Activated naive CD8-positive, alpha-beta T cell treated with anti-CD3 and anti-CD28 coated beads for 36 hours (primary cell): ENCODE measurements around the gene SRR. TPM values are rescaled to one million over a fixed set of nuclear protein-coding genes. Genes with fewer than 3 reads are reported as not detected.

Source experiments
- DNase-seq: peaks from one replicate; pipeline ENCODE4 v3.0.0; 2021
- H3K27ac Mint-ChIP-seq: one replicate; pipeline ENCODE4 v1.8.0; 2022; ENCODE audit warnings: mild to moderate bottlenecking, moderate library complexity, mixed read lengths
- H3K27me3 Mint-ChIP-seq: one replicate; pipeline ENCODE4 v1.8.0; 2022; ENCODE audit warnings: mild to moderate bottlenecking, mixed read lengths
- H3K36me3 Mint-ChIP-seq: one replicate; pipeline ENCODE4 v1.8.0; 2021; ENCODE audit warnings: mild to moderate bottlenecking, mixed read lengths
- H3K4me1 Mint-ChIP-seq: one replicate; pipeline ENCODE4 v1.8.0; 2021; ENCODE audit warnings: mixed read lengths
- H3K4me3 Mint-ChIP-seq: one replicate; pipeline ENCODE4 v1.8.0; 2022; ENCODE audit warnings: mild to moderate bottlenecking, moderate library complexity, mixed read lengths
- H3K9me3 Mint-ChIP-seq: one replicate; pipeline ENCODE4 v1.8.0; 2022; ENCODE audit warnings: mixed read lengths
- total RNA-seq, 2 experiments: library from RNA; stranded (reverse); gene quantifications; one replicate each; pipeline ENCODE4 v1.2.3, GENCODE V29; 2021

Gene SRR
- total RNA-seq, 2 experiments from 2014 or later, result 10.9 to 13.1 TPM

DNA sequence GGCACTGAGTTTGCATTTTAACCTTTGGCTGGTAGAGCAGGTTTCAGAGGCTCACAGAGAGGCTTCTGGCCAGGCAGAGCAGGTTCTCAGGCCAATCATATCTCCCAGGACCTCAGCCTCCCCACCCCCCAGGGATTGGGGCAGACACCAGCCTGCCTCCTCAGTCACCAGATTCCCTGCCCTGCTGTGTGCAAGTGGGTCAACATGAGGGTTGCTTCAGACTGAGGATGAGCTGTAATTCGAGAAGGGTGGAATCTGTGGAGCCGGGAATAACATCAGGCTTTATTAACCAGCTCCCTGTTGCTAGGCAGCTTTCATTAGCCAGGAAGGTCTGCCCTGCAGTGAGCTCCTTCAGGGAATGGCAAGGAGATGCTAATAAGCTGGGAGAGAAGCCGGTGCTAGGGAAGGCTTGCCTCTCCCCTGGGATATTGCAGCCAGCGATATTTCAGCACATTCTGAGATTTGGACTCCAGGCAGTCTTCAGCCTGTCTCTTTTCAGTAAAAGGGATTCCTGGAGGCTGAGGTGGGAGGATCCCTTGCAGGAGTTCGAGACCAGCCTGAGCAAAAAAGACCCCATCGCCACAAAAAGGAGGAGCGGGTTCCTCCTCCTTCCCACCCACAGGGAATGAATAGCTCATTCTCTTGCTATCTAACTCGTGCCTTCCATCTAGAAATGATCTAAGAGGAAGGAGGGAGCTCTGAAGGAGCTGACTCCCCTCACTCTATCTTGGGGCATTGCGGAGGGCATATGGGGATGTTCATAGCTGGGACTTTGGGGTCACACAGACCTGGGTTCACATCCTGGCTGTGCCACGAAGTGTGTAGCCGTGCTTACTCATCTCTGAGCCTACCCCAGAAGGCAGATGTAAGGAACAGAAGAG is 44.3 kb downstream of the SRR start:
- DNase-seq, result no peak
- Mint-ChIP-seq H3K36me3 (peaks cover 4% of the 10 kb centered on the region), H3K27me3 (no peaks in the 10 kb centered on the region), H3K9me3 (no peaks in the 10 kb centered on the region), H3K4me1 (peaks cover 16% of the 10 kb centered on the region), H3K27ac (no peak overlapping the region), H3K4me3 (no peak overlapping the region)

DNA sequence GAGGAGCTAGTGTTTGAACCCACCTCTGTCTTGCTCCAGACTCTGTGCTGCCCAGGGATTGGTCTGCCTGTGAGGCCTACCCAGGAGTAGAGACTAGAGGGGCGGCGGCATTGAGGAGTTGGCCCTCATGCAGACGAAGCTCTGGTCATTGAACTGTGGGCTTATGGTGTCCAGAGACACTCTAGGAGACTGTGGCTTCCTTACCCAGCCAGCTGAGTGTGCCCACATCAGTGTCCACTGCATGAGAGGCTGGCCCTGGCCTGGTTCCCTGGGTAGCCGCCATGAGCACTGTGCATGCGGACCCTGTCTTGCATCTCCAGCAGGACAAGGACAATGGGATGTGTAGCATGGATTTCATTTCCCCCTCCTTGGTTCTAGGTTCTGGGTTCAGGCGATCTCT is 47.5 kb downstream of the SRR start:
- no peaks in the 10 kb centered on the region for H3K27me3 Mint-ChIP-seq
- no peaks in the 10 kb centered on the region for H3K36me3 Mint-ChIP-seq
- no peak for DNase-seq
- H3K27ac Mint-ChIP-seq, result no peak overlapping the region
- H3K9me3 Mint-ChIP-seq, result no peaks in the 10 kb centered on the region
- H3K4me1 Mint-ChIP-seq, result peaks cover 18% of the 10 kb centered on the region
- no peak overlapping the region for H3K4me3 Mint-ChIP-seq

DNA sequence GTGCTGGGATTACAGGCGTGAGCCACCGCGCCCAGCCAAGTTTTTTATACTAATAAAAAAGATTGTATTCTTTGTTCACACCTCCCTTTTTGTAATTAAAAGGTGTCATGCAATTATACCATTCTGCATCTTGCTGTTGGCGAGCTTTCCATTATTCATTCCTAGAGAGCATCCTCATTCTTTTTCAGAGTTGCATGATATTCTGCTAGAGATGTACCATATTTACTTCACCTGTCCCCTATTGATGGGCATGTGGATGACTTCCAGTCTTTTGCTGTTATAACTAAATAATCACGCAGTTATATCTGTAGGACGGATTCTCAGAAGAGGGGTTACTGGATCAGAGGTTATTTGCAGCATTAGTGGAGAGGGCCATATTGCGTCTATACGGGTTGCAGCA is 50.6 kb downstream of the SRR start:
- Mint-ChIP-seq H3K27ac (no peak overlapping the region), H3K36me3 (peaks cover 3% of the 10 kb centered on the region), H3K4me3 (no peak overlapping the region), H3K27me3 (no peaks in the 10 kb centered on the region), H3K4me1 (peaks cover 18% of the 10 kb centered on the region), H3K9me3 (no peaks in the 10 kb centered on the region)
- no peak for DNase-seq

DNA sequence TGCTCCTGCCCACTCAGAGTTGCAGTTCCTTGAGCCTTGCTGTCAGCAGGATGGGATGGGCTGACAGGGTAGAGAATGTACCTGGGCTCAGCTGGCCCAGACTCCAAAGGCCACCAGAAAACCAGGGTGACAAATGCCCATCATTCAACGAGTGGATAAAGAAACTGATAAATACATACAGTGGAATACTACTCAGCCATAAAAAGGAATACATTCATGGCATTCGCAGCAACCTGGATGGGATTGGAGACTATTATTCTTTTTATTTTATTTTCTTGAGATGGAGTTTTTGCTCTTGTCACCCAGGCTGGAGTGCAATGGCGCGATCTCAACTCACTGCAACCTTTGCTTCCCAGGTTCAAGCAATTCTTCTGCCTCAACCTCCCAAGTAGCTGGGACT is 53.5 kb downstream of the SRR start:
- DNase-seq, result no peak

DNA sequence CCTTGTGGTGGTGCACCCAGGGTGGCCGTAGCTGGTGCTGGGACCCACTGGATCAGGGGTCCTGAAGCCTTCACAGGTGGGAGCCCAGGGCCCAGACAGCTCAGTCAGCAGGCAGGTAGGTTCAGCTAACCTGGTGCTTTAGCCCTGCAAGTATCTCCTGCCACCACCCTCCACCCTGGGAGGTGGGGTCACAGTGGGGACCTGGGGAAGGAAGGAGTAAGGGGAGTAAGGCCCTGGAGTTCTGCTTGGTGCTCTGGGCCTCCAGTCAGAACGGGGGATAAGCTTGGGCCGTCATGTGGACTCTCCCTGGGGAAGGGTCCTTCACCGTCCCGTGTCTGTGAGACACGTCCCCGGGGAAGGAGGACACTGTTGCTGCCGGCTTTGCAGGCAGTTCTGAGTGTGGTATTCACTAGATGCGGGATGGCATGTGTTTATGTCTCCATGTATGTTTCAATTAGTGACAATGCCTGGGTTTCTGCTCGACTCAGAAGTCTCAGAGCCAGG is 54.2 kb downstream of the SRR start:
- DNase-seq, result no peak
- no peaks in the 10 kb centered on the region for H3K27me3 Mint-ChIP-seq
- H3K36me3 Mint-ChIP-seq, result peaks cover 6% of the 10 kb centered on the region
- H3K27ac Mint-ChIP-seq, result no peak overlapping the region
- H3K4me3 Mint-ChIP-seq, result no peak overlapping the region
- peaks cover 16% of the 10 kb centered on the region for H3K4me1 Mint-ChIP-seq
- no peaks in the 10 kb centered on the region for H3K9me3 Mint-ChIP-seq

More for the DNA sequence above, 53.5 kb downstream of the SRR start:
- no peak overlapping the region for H3K4me3 Mint-ChIP-seq
- no peak overlapping the region for H3K27ac Mint-ChIP-seq
- H3K36me3 Mint-ChIP-seq, result peaks cover 3% of the 10 kb centered on the region
- peaks cover 18% of the 10 kb centered on the region for H3K4me1 Mint-ChIP-seq
- H3K27me3 Mint-ChIP-seq, result no peaks in the 10 kb centered on the region
- H3K9me3 Mint-ChIP-seq, result no peaks in the 10 kb centered on the region

DNA sequence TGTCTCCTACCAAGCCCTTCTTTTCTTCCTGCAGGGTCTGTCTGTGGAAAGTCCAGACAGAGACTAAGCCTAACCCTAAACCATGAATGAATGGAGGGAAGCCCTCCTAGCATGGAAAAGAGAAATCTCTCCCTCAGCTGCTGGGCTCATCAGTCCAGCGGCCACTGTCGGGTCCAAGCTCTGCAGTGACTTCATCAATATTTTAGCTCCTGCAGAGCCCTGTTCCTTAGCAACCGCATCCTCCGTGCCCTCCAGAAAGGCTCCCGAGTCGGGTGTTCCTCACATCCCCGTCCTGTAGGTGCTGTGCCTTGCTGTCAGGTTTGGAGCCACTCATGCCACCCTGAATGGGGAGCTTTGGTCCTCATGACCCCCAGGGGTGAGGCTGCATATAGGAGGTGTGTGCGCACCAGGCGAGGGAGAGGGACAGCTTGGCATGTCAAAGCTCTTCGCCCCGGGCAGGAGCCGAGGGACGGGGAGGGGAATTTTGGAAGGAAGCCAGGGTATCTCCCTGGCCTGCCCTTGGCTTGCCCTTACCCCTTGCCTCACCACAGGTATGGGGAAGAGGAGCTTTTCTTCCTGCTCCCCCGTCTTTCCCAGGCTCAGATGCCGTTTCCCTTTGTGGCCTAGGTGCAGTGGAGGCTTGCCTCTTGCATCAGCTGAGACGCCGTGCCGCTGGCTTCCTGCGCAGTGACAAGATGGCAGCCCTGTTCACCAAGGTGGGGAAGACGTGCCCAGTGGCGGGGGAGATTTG is 57.4 kb downstream of the SRR start:
- Mint-ChIP-seq H3K9me3 (no peaks in the 10 kb centered on the region), H3K27ac (no peak overlapping the region), H3K4me1 (no peaks in the 10 kb centered on the region), H3K36me3 (peaks cover 6% of the 10 kb centered on the region), H3K27me3 (no peaks in the 10 kb centered on the region), H3K4me3 (no peak overlapping the region)
- no peak for DNase-seq

DNA sequence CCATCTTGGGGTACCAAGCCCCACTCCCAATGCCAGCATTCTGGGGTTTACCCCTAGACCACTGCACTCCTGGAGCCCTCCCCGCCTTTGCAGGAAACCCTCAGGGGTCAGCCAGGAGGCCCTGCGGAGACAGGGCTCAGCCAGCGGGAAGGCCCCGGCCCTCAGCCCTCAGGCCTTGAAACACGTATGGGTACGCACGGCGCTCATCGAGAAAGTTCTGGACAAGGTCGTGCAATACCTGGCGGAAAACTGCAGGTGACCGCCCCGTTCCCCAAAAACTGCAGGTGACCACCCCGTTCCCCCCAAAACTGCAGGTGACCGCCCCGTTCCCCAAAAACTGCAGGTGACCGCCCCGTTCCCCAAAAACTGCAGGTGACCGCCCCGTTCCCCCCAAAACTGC is 58.3 kb downstream of the SRR start:
- Mint-ChIP-seq H3K36me3 (peaks cover 6% of the 10 kb centered on the region), H3K27me3 (no peaks in the 10 kb centered on the region), H3K4me1 (no peaks in the 10 kb centered on the region), H3K27ac (no peak overlapping the region), H3K4me3 (no peak overlapping the region), H3K9me3 (no peaks in the 10 kb centered on the region)
- no peak for DNase-seq

DNA sequence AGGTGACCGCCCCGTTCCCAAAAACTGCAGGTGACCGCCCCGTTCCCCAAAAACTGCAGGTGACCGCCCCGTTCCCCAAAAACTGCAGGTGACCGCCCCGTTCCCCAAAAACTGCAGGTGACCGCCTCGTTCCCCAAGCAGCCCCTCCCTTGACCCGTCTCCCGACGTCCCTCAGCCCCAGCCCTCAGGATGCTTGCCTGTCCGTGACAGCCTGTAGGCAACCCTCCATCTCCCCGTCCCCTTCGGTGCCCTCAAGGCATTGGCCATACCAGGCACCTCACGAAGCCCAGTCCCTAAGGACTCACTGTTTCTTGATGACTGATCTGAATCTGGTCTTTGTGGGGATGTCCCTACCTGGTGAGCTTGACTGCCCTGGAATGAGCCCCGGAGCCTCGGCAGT is 58.7 kb downstream of the SRR start:
- Mint-ChIP-seq H3K4me3 (no peak overlapping the region), H3K9me3 (no peaks in the 10 kb centered on the region), H3K4me1 (no peaks in the 10 kb centered on the region), H3K27me3 (no peaks in the 10 kb centered on the region), H3K27ac (no peak overlapping the region), H3K36me3 (peaks cover 6% of the 10 kb centered on the region)
- DNase-seq, result no peak

DNA sequence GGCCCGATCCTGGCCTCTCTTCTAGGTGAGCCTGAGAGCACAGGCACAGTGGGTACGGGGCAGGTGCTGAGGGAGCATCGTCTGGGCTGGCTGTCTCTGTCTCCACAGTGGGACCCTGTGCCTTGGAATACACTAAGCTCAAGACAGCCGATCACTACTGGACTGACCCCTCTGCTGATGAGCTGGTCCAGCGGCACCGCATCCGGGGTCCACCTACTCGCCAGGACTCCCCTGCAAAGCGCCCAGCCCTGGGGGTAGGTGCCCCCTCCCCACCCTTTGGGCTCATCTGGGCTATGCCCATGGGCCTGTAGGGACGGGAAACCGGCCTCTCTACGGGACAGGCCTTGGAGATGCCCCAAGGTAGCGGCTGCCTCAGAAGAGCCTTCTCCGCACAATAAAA is 59.1 kb downstream of the SRR start:
- H3K4me3 Mint-ChIP-seq, result no peak overlapping the region
- H3K4me1 Mint-ChIP-seq, result no peaks in the 10 kb centered on the region
- H3K27me3 Mint-ChIP-seq, result no peaks in the 10 kb centered on the region
- no peak for DNase-seq
- no peaks in the 10 kb centered on the region for H3K9me3 Mint-ChIP-seq
- no peak overlapping the region for H3K27ac Mint-ChIP-seq
- peaks cover 3% of the 10 kb centered on the region for H3K36me3 Mint-ChIP-seq

DNA sequence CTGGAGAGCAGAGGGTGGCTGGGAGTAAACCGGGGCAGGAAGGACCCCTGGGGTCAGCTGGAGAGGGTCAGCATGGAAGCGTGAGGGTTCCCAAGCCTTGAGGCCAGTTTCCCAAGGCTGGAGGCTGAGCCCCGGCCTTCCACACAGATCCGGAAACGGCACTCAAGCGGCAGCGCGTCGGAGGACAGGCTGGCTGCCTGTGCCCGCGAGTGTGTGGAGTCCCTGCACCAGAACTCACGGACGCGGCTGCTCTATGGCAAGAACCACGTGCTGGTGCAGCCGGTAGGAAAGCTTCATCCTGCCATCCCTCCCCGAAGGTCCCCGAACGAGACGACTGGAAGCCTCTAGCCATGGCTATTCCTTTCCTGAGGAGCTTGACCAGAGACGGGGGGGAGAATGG is 59.6 kb downstream of the SRR start:
- Mint-ChIP-seq H3K27ac (no peak overlapping the region), H3K36me3 (peaks cover 3% of the 10 kb centered on the region), H3K9me3 (no peaks in the 10 kb centered on the region), H3K27me3 (no peaks in the 10 kb centered on the region), H3K4me1 (no peaks in the 10 kb centered on the region), H3K4me3 (no peak overlapping the region)
- no peak for DNase-seq

DNA sequence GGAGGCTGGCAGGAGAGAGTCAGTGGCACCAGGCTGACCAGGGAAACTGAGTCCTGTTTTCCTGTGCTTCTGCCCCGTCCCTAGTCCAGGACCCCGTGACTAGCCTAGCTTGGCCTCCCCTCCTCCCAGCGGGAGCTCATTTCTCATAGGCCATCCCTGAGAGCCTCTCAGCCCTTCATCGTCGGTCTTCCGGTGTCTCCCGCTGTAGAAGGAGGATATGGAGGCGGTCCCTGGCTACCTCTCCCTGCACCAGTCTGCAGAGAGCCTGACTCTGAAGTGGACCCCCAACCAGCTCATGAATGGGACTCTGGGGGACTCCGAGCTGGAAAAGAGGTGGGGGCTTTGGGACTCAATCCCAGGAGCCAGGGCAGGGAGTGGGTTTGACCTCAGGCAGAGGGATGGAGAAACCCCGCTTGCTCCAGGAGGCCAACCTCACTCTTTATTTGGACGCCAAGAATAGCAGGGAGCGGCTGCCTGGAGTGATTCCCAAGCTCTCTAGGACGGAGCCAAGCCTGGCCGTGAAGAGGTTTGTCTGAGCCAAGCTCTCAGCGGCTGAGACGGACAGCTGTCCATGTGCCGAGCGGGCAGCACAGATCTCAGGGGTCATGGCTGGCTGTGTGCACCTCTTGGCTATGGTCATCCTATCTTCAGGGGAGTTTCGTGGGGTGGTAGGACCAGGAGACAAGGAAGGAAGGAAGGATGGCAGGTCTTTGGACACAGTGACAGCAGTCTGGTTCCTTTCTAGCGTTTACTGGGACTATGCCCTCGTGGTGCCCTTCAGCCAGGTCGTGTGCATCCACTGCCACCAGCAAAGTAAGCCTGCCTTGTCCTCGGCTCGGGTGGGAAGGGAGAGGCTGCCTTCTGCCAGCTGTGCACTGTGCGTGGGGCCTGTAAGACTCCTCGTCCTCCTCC is 60.4 kb downstream of the SRR start:
- DNase-seq, result no peak
- Mint-ChIP-seq H3K4me1 (no peaks in the 10 kb centered on the region), H3K27ac (no peak overlapping the region), H3K4me3 (no peak overlapping the region), H3K9me3 (no peaks in the 10 kb centered on the region), H3K36me3 (peaks cover 3% of the 10 kb centered on the region), H3K27me3 (no peaks in the 10 kb centered on the region)

DNA sequence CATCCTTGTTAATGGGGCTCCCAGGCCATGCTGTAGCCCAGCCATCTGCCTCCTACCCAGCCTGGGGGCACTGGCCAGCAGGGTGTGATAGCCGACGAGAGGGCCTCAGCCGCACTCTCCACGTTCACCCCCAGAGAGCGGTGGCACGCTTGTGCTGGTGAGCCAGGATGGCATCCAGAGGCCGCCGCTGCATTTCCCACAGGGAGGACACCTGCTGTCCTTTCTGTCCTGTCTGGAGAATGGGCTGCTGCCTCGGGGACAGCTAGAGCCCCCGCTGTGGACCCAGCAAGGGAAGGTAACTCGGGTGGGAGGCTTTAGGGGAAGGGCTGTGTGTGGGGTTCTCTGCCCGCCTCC is 61.0 kb downstream of the SRR start:
- no peak for DNase-seq
- peaks cover 3% of the 10 kb centered on the region for H3K36me3 Mint-ChIP-seq
- no peaks in the 10 kb centered on the region for H3K27me3 Mint-ChIP-seq

DNA sequence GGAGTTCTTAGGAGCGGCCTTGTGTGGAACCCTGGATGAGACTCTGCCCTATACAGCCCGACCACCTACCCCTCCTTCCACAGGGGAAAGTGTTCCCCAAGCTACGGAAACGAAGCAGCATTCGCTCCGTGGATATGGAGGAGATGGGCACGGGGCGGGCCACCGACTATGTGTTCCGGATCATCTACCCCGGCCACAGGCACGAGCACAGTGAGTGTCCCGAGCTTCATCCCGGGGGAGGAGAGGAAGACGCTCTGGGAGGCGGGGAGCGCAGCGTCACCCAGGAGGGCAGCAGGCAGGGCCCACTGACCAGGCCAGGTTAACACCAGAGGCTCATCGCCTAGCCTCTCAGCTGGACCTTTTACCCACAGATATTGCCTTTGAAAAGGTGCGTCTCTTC is 61.4 kb downstream of the SRR start:
- Mint-ChIP-seq H3K4me1 (no peaks in the 10 kb centered on the region), H3K9me3 (no peaks in the 10 kb centered on the region), H3K36me3 (peaks cover 3% of the 10 kb centered on the region), H3K4me3 (no peak overlapping the region), H3K27me3 (no peaks in the 10 kb centered on the region), H3K27ac (no peak overlapping the region)
- DNase-seq, result no peak

More for the DNA sequence above, 61.0 kb downstream of the SRR start:
- H3K27ac Mint-ChIP-seq, result no peak overlapping the region
- no peaks in the 10 kb centered on the region for H3K4me1 Mint-ChIP-seq
- H3K4me3 Mint-ChIP-seq, result no peak overlapping the region
- no peaks in the 10 kb centered on the region for H3K9me3 Mint-ChIP-seq

DNA sequence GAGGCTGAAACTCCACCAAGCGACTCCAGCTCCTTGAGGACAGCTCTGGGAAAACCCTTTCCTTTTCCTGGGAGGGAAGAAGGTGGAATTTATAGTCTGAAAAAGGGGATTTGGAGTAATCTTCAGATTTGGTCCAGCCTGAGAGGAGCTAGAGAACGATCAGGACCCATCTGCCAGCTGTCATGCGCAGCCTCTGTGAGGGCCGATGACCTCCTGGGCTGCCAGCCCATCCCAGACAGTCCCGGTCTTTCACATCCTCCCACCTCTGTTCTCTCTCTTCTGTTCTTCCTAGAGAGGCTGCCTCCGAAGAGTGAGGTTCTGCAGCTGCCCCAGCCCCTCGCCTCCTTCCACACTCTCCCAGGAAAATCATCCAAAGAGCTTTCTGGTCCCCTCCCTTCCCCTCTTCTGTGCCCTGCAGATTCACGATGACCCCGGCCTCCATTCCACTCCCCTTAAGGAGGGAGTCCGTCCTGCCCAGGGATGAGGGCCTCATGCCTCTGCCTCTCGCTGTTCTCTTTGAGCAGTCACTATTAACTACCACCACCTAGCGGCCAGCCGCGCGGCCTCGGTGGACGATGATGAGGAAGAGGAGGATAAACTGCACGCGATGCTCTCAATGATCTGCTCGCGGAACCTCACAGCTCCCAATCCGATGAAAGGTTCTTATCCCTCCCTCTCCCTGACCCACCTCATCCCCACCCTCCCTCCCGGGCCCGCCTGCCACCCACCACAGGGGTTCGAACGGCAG is 63.2 kb downstream of the SRR start:
- Mint-ChIP-seq H3K27me3 (no peaks in the 10 kb centered on the region), H3K9me3 (no peaks in the 10 kb centered on the region), H3K4me1 (no peaks in the 10 kb centered on the region), H3K4me3 (no peak overlapping the region), H3K27ac (no peak overlapping the region), H3K36me3 (peaks cover 3% of the 10 kb centered on the region)
- no peak for DNase-seq
